H1 (cell line): ENCODE results near the gene MVK. TPM values are rescaled to one million over a fixed set of nuclear protein-coding genes. Genes with fewer than 3 reads are reported as not detected.

ENCODE experiments used
- CTCF ChIA-PET: fragments of 300-600 bp; sonication (Branson Sonifier 250); formaldehyde crosslinking; loops from one replicate; lab custom pipeline; 2021; ENCODE audit not compliant: partially characterized antibody; lab: Charles Lee
- POLR2A ChIA-PET: fragments of 300-600 bp; sonication (Branson Sonifier 250); formaldehyde crosslinking; loops from one replicate; lab custom pipeline; 2021; ENCODE audit warnings: inconsistent platforms; ENCODE audit not compliant: partially characterized antibody; lab: Charles Lee
- DNase-seq, 2 experiments: peaks; one replicate each; pipeline versions ENCODE4 v3.0.0 to v3.0.0-alpha.2; 2010 to 2022; ENCODE audit warnings: low spot score in 2 of 2, low read depth in 1 of 2, mixed read lengths in 1 of 2
- FAIRE-seq: peaks from 2 replicates; lab custom pipeline; 2011; peaks lifted over from hg19 to GRCh38; lab: Jason Lieb, UNC
- H2AFZ ChIP-seq: 2 replicates; pipeline ENCODE4 v1.8.1; 2012; ENCODE audit warnings: low read length, inconsistent platforms
- H2AK5ac ChIP-seq: 2 replicates; pipeline ENCODE4 v1.6.1; 2013; ENCODE audit warnings: low read depth, low read length
- H2BK120ac ChIP-seq: replicated peaks from 2 replicates; pipeline ENCODE3; 2013; ENCODE audit warnings: low read depth, low read length, inconsistent platforms
- H2BK12ac ChIP-seq: 2 replicates; pipeline ENCODE4 v1.6.1; 2013; ENCODE audit warnings: low read depth, low read length
- H2BK15ac ChIP-seq: 2 replicates; pipeline ENCODE4 v1.6.1; 2013; ENCODE audit warnings: low read length
- H2BK20ac ChIP-seq: 2 replicates; pipeline ENCODE4 v1.6.1; 2013; ENCODE audit warnings: low read length
- H2BK5ac ChIP-seq: 2 replicates; pipeline ENCODE4 v1.6.1; 2013; ENCODE audit warnings: low read depth, low read length
- H3K14ac ChIP-seq: 2 replicates; pipeline ENCODE4 v1.6.1; 2013; ENCODE audit warnings: inconsistent platforms; ENCODE audit not compliant: insufficient read length
- H3K18ac ChIP-seq: 2 replicates; pipeline ENCODE4 v1.6.1; 2013; ENCODE audit warnings: low read length; ENCODE audit errors: extremely low read depth
- H3K23ac ChIP-seq: 2 replicates; pipeline ENCODE4 v1.6.1; 2013; ENCODE audit warnings: inconsistent platforms; ENCODE audit not compliant: insufficient read length
- H3K23me2 ChIP-seq: 2 replicates; pipeline ENCODE4 v1.6.1; 2013; ENCODE audit warnings: low read depth, low read length
- H3K27ac ChIP-seq: 2 replicates; pipeline ENCODE4 v1.6.1; 2011; ENCODE audit warnings: low read depth, low read length, inconsistent platforms
- H3K27me3 ChIP-seq, 4 experiments: replicated peaks in 1 of 4; 1 replicate in 1 of 4; 2 replicates in 3 of 4; pipeline versions ENCODE4 v1.6.1 to v1.8.1; 2011 to 2013; ENCODE audit warnings: low read length in 3 of 4, mild to moderate bottlenecking in 3 of 4, inconsistent platforms in 2 of 4, mixed read lengths in 2 of 4, moderate library complexity in 1 of 4; ENCODE audit not compliant: control insufficient read depth in 3 of 4, insufficient read depth in 3 of 4; ENCODE audit errors: extremely low read depth in 1 of 4
- H3K36me3 ChIP-seq, 4 experiments: 2 replicates each; pipeline versions ENCODE4 v1.6.1 to v1.8.1; 2011 to 2013; ENCODE audit warnings: mild to moderate bottlenecking in 4 of 4, low read length in 3 of 4, moderate library complexity in 2 of 4, control low read depth in 1 of 4, inconsistent platforms in 1 of 4; ENCODE audit not compliant: insufficient read depth in 4 of 4, control insufficient read depth in 2 of 4
- H3K4ac ChIP-seq: replicated peaks from 2 replicates; pipeline ENCODE3; 2013; ENCODE audit warnings: low read length, low read depth, mixed read lengths, inconsistent platforms; ENCODE audit not compliant: insufficient read length
- H3K4me1 ChIP-seq, 4 experiments: replicated peaks in 1 of 4; 1 replicate in 1 of 4; 2 replicates in 3 of 4; pipeline versions ENCODE4 v1.6.1 to v1.8.1; 2011 to 2013; ENCODE audit warnings: low read length in 3 of 4, inconsistent platforms in 2 of 4, mixed read lengths in 1 of 4; ENCODE audit not compliant: insufficient read depth in 4 of 4, control insufficient read depth in 3 of 4
- H3K4me2 ChIP-seq, 2 experiments: 2 replicates each; pipeline versions ENCODE4 v1.6.1 to v1.8.1; 2011 to 2013; ENCODE audit warnings: low read depth in 2 of 2, low read length in 2 of 2, control low read depth in 1 of 2, inconsistent platforms in 1 of 2, mild to moderate bottlenecking in 1 of 2; ENCODE audit not compliant: insufficient read depth in 1 of 2
- H3K4me3 ChIP-seq, 4 experiments: fragments of 200-600, 300-600 bp in 1 of 4; sonication (generic), shearing (Covaris generic), sonication (Bioruptor Twin) in 1 of 4; 2 replicates each; pipeline versions ENCODE4 v1.5.1 to v1.8.1; 2011 to 2016; ENCODE audit warnings: low read length in 4 of 4, low read depth in 3 of 4, control low read depth in 2 of 4, inconsistent platforms in 2 of 4, mild to moderate bottlenecking in 2 of 4, mixed read lengths in 1 of 4, moderate library complexity in 1 of 4; ENCODE audit not compliant: insufficient read depth in 2 of 4; ENCODE audit errors: extremely low read depth in 1 of 4
- H3K56ac ChIP-seq: replicated peaks from 2 replicates; pipeline ENCODE3; 2013; ENCODE audit warnings: low read depth, mild to moderate bottlenecking, mixed read lengths, low read length, inconsistent platforms; ENCODE audit not compliant: insufficient read length
- H3K79me1 ChIP-seq: 2 replicates; pipeline ENCODE4 v1.6.1; 2013; ENCODE audit warnings: low read depth, low read length, control low read depth
- H3K79me2 ChIP-seq, 2 experiments: 2 replicates each; pipeline versions ENCODE4 v1.6.1 to v1.8.1; 2012 to 2013; ENCODE audit warnings: low read length in 2 of 2, mild to moderate bottlenecking in 2 of 2, inconsistent platforms in 1 of 2; ENCODE audit not compliant: insufficient read depth in 2 of 2, control insufficient read depth in 1 of 2
- H3K9ac ChIP-seq, 4 experiments: replicated peaks in 1 of 4; 1 replicate in 1 of 4; 2 replicates in 3 of 4; pipeline versions ENCODE4 v1.6.1 to v1.8.1; 2011 to 2013; ENCODE audit warnings: low read depth in 3 of 4, low read length in 3 of 4, control low read depth in 2 of 4, mild to moderate bottlenecking in 2 of 4, moderate library complexity in 2 of 4, inconsistent platforms in 1 of 4; ENCODE audit errors: extremely low read depth in 1 of 4
- H3K9me3 ChIP-seq, 2 experiments: 2 replicates each; pipeline versions ENCODE4 v1.6.1 to v1.8.1; 2012 to 2013; ENCODE audit warnings: mild to moderate bottlenecking in 2 of 2, moderate library complexity in 2 of 2, control low read depth in 1 of 2, inconsistent platforms in 1 of 2, low read depth in 1 of 2, low read length in 1 of 2, mixed read lengths in 1 of 2; ENCODE audit not compliant: insufficient read depth in 2 of 2
- H4K20me1 ChIP-seq, 2 experiments: replicated peaks in 1 of 2; 2 replicates each; pipeline versions ENCODE3 to v1.8.1; 2011 to 2013; ENCODE audit warnings: inconsistent platforms in 2 of 2, low read length in 2 of 2, mild to moderate bottlenecking in 1 of 2; ENCODE audit not compliant: insufficient read depth in 2 of 2, control insufficient read depth in 1 of 2
- H4K5ac ChIP-seq: 2 replicates; pipeline ENCODE4 v1.6.1; 2013; ENCODE audit warnings: low read length, low read depth, mixed read lengths, inconsistent platforms; ENCODE audit not compliant: insufficient read length
- H4K8ac ChIP-seq: 2 replicates; pipeline ENCODE4 v1.8.0; 2013; ENCODE audit warnings: mild to moderate bottlenecking, moderate library complexity, low read length, inconsistent platforms; ENCODE audit not compliant: insufficient read depth; ENCODE audit errors: extremely low read depth
- H4K91ac ChIP-seq: replicated peaks from 2 replicates; pipeline ENCODE3; 2013; ENCODE audit warnings: low read length, mixed read lengths, inconsistent platforms; ENCODE audit not compliant: insufficient read length
- CEBPB ChIP-seq: IDR thresholded peaks from 2 replicates; pipeline ENCODE4 v1.6.1; 2012; ENCODE audit warnings: low read depth, low read length
- CHD2 ChIP-seq: IDR thresholded peaks from 2 replicates; pipeline ENCODE4 v1.6.1; 2012; ENCODE audit warnings: low read length, improper control_type of control experiment
- FOSL1 ChIP-seq: IDR thresholded peaks from 2 replicates; pipeline ENCODE4 v1.6.1; 2011; ENCODE audit warnings: mild to moderate bottlenecking, low read depth, low read length, moderate library complexity; ENCODE audit not compliant: insufficient read depth
- GABPA ChIP-seq: IDR thresholded peaks from 2 replicates; pipeline ENCODE4 v1.6.1; 2011; ENCODE audit warnings: mild to moderate bottlenecking, low read length, moderate library complexity, borderline replicate concordance; ENCODE audit not compliant: insufficient read depth
- POU5F1 ChIP-seq: IDR thresholded peaks from 2 replicates; pipeline ENCODE4 v1.6.1; 2011; ENCODE audit warnings: low read depth, mild to moderate bottlenecking, low read length, moderate library complexity
- SAP30 ChIP-seq: fragments of 300-600 bp; sonication (generic); IDR thresholded peaks from 2 replicates; pipeline ENCODE4 v1.7.1; 2012; ENCODE audit warnings: low read length, moderate library complexity, mild to moderate bottlenecking, inconsistent platforms; ENCODE audit not compliant: insufficient read depth, insufficient replicate concordance
- SIX5 ChIP-seq: IDR thresholded peaks from 2 replicates; pipeline ENCODE4 v1.6.1; 2011; ENCODE audit warnings: mild to moderate bottlenecking, low read depth, low read length
- TBP ChIP-seq: IDR thresholded peaks from 2 replicates; pipeline ENCODE4 v1.6.1; 2011; ENCODE audit warnings: low read depth, low read length, improper control_type of control experiment
- TCF12 ChIP-seq: IDR thresholded peaks from 2 replicates; pipeline ENCODE4 v1.6.1; 2011; ENCODE audit warnings: low read depth, mild to moderate bottlenecking, low read length
- WGBS, 2 experiments: shearing (Covaris generic) in 1 of 2; methylation state at CpG; one replicate each; pipeline versions ENCODE4 v1.1.6 to v1.1.7; 2013 to 2015; ENCODE audit warnings: low lambda C conversion rate in 2 of 2, mixed read lengths in 2 of 2, inconsistent platforms in 1 of 2, low coverage in 1 of 2, missing lambda C conversion rate in 1 of 2; ENCODE audit not compliant: insufficient replicate concordance in 2 of 2, insufficient coverage in 1 of 2, insufficient read length in 1 of 2; ENCODE audit errors: extremely low coverage in 1 of 2, missing lambda C conversion rate in 1 of 2; 5-methylcytosine and 5-hydroxymethylcytosine counted together
- polyA plus RNA-seq, 7 experiments: library from polyadenylated mRNA; depleted of rRNA in 3 of 7; stranded (reverse) in 5 of 7; unstranded in 2 of 7; fragments of >200 nt in 5 of 7; fragments of 200-250 nt in 2 of 7; gene quantifications; 1 replicate in 5 of 7; 2 replicates in 1 of 7; 4 replicates in 1 of 7; pipeline versions ENCODE4 v1.2.1 to v1.2.3, GENCODE V29; 2011 to 2013; ENCODE audit warnings: missing spikeins in 2 of 7, mixed read lengths in 2 of 7
- total RNA-seq: library from RNA; stranded (reverse); fragmentation: NEBNext Ultra II Directional; extraction: Animal tissue kit (Norgen Biotek cat#: 25700); gene quantifications from 2 replicates; pipeline ENCODE4 v1.2.1, GENCODE V29; 2021
- TF ChIP-seq, protein P1 (sequence below): IDR thresholded peaks from 2 replicates; pipeline ENCODE4 v1.6.1; 2011; ENCODE audit warnings: low read depth, mild to moderate bottlenecking, low read length; ENCODE audit not compliant: insufficient read depth

The MVK gene
- total and polyA plus RNA-seq, 2 of the 8 experiments (the other 6 are each of a cell fraction or from before 2014, with no cell fraction given): 15.7 to 20.9 TPM

GRCh38 chr12:109640961-109641360, 67.4 kb downstream of the MVK start:
- Histone ChIP-seq H3K79me2 (no peaks in the 10 kb centered on the region), H3K4me2 (no peak overlapping the region), H4K5ac (no peak overlapping the region), H2BK15ac (no peak overlapping the region)
- TF ChIP-seq POU5F1 (no peak), FOSL1 (no peak), CHD2 (no peak), GABPA (no peak), TCF12 (no peak), TBP (no peak), SAP30 (no peak), CEBPB (no peak), SIX5 (no peak)
- TF ChIP-seq, protein P1, sequence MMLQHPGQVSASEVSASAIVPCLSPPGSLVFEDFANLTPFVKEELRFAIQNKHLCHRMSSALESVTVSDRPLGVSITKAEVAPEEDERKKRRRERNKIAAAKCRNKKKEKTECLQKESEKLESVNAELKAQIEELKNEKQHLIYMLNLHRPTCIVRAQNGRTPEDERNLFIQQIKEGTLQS: no peak
- TF ChIP-seq, all 59 proteins: peak for 0
- Histone ChIP-seq H2BK5ac (no peak overlapping the region), H3K4me3 (no peak overlapping the region), H3K4ac (no peak overlapping the region), H4K8ac (no peak overlapping the region), H2BK120ac (no peak overlapping the region), H3K79me1 (no peaks in the 10 kb centered on the region), H3K36me3 (no peaks in the 10 kb centered on the region), H3K4me1 (peaks cover 0 to 2% (median 0%) of the 10 kb centered on the region in 4 experiments; a peak in 1 of 7 replicates), H2BK20ac (no peak overlapping the region), H2AFZ (no peak overlapping the region), H3K9me3 (peaks cover 0 to 1% of the 10 kb centered on the region in 2 experiments; a peak in 1 of 4 replicates), H3K23me2 (peaks cover 1% of the 10 kb centered on the region; the same call in 1 of the 2 replicates), H3K18ac (no peak overlapping the region), H3K14ac (no peak overlapping the region), H3K23ac (no peak overlapping the region), H3K27me3 (no peaks in the 10 kb centered on the region), H2BK12ac (no peak overlapping the region), H4K91ac (no peak overlapping the region), H4K20me1 (peaks cover 0 to 2% of the 10 kb centered on the region in 2 experiments), H3K56ac (no peak overlapping the region), H3K9ac (no peak overlapping the region), H2AK5ac (no peak overlapping the region), H3K27ac (no peak overlapping the region)
- DNase-seq (no peak), FAIRE-seq (no peak)
- WGBS, 2 experiments: 80% methylated on average over 3 of the region's 3 CpGs; no CpG with 5 or more reads in 1 of the 2 experiments
- ChIA-PET CTCF (interaction anchor here (0.9 to 1.0 kb wide), 2 partner anchors 15 to 27 kb away, joined by 3 to 4 read pairs; no protein-coding TSS in a partner anchor), POLR2A (interaction anchor here (0.6 kb wide), 1 partner anchor 18 kb away, joined by 4 read pairs; no protein-coding TSS in a partner anchor)
